SK-N-SH (cell line): ENCODE measurements around the gene MZF1. TPM values are rescaled to one million over a fixed set of nuclear protein-coding genes. Genes with fewer than 3 reads are reported as not detected.

Experiments used
- CTCF ChIA-PET: fragments of 300-600, 350-600 bp; formaldehyde crosslinking; extraction: SDS; loops from one replicate; lab custom pipeline; 2021; lab: Yijun Ruan, JAX
- POLR2A ChIA-PET: fragments of 350-600 bp; sonication (Branson Sonifier 250); formaldehyde crosslinking; extraction: SDS; loops from one replicate; lab custom pipeline; 2020; ENCODE audit warnings: antibody characterized with exemption, inconsistent platforms; lab: Yijun Ruan, JAX
- DNase-seq: peaks from one replicate; pipeline ENCODE4 v3.0.0; 2012
- H2AFZ ChIP-seq: fragments of 200-600 bp; sonication (generic); 2 replicates; pipeline ENCODE4 v1.8.1; 2016; ENCODE audit warnings: antibody characterized with exemption, mild to moderate bottlenecking, low read depth
- H3F3A ChIP-seq: fragments of 200-600 bp; sonication (generic); replicated peaks from 2 replicates; pipeline ENCODE3; 2016; ENCODE audit warnings: antibody characterized with exemption, mild to moderate bottlenecking; ENCODE audit not compliant: insufficient read depth
- H3K27ac ChIP-seq, 2 experiments: fragments of 200-500 bp in 1 of 2; fragments of 200-600 bp in 1 of 2; sonication (Bioruptor generic) in 1 of 2; sonication (generic), shearing (Covaris generic) in 1 of 2; 2 replicates each; pipeline versions ENCODE4 v1.5.1 to v1.6.1; 2014 to 2016; ENCODE audit warnings: low read depth in 2 of 2, inconsistent platforms in 1 of 2, low read length in 1 of 2, mild to moderate bottlenecking in 1 of 2, mixed read lengths in 1 of 2
- H3K27me3 ChIP-seq: fragments of 200-600 bp; sonication (generic), shearing (Covaris generic); 2 replicates; pipeline ENCODE4 v1.6.1; 2016; ENCODE audit warnings: mixed run types; ENCODE audit not compliant: insufficient read depth
- H3K36me3 ChIP-seq, 2 experiments: fragments of 200-500 bp in 1 of 2; fragments of 200-600 bp in 1 of 2; sonication (Bioruptor generic) in 1 of 2; sonication (generic) in 1 of 2; replicated peaks in 1 of 2; 2 replicates each; pipeline versions ENCODE3 to v1.5.1; 2014 to 2016; ENCODE audit warnings: low read length in 1 of 2, mild to moderate bottlenecking in 1 of 2; ENCODE audit not compliant: insufficient read depth in 2 of 2, control insufficient read depth in 1 of 2
- H3K4me1 ChIP-seq, 2 experiments: fragments of 200-500 bp in 1 of 2; fragments of 200-600 bp in 1 of 2; sonication (Bioruptor generic) in 1 of 2; sonication (generic), shearing (Covaris generic) in 1 of 2; 2 replicates each; pipeline versions ENCODE4 v1.5.1 to v1.6.1; 2014 to 2016; ENCODE audit warnings: low read depth in 1 of 2, low read length in 1 of 2, mixed run types in 1 of 2; ENCODE audit not compliant: insufficient read depth in 2 of 2, control insufficient read depth in 1 of 2
- H3K4me2 ChIP-seq: fragments of 200-600 bp; sonication (generic), shearing (Covaris generic); 2 replicates; pipeline ENCODE4 v1.6.1; 2017; ENCODE audit warnings: mixed run types
- H3K4me3 ChIP-seq, 2 experiments: fragments of 200-500 bp in 1 of 2; fragments of 200-600 bp in 1 of 2; sonication (Bioruptor generic) in 1 of 2; sonication (generic), shearing (Covaris generic) in 1 of 2; 2 replicates each; pipeline versions ENCODE4 v1.5.1 to v1.8.1; 2014 to 2016; ENCODE audit warnings: low read depth in 2 of 2, inconsistent platforms in 1 of 2, low read length in 1 of 2, mild to moderate bottlenecking in 1 of 2, mixed read lengths in 1 of 2, moderate library complexity in 1 of 2
- H3K79me2 ChIP-seq: fragments of 200-600 bp; sonication (generic); 2 replicates; pipeline ENCODE4 v1.8.1; 2017; ENCODE audit warnings: mild to moderate bottlenecking; ENCODE audit not compliant: insufficient read depth
- H3K9ac ChIP-seq: fragments of 200-600 bp; sonication (generic); 2 replicates; pipeline ENCODE4 v1.6.1; 2017; ENCODE audit warnings: mixed run types
- H3K9me2 ChIP-seq: fragments of 200-600 bp; sonication (generic); 2 replicates; pipeline ENCODE4 v1.6.1; 2017; ENCODE audit warnings: mixed run types
- H3K9me3 ChIP-seq: fragments of 200-600 bp; sonication (generic); 2 replicates; pipeline ENCODE4 v1.6.1; 2017; ENCODE audit warnings: mixed run types, mild to moderate bottlenecking, moderate library complexity
- H4K20me1 ChIP-seq: fragments of 200-600 bp; sonication (generic); 2 replicates; pipeline ENCODE4 v1.6.1; 2017; ENCODE audit warnings: mild to moderate bottlenecking, mixed run types; ENCODE audit not compliant: insufficient read depth
- CHD2 ChIP-seq: fragments of 150-350 bp; IDR thresholded peaks from 2 replicates; pipeline ENCODE4 v1.6.1; 2018; ENCODE audit warnings: low read length; ENCODE audit not compliant: partially characterized antibody
- ELF1 ChIP-seq: IDR thresholded peaks from 2 replicates; pipeline ENCODE4 v1.4.0; 2012
- EZH2phosphoT487 ChIP-seq: fragments of 200-600 bp; sonication (generic); IDR thresholded peaks from 2 replicates; pipeline ENCODE4 v1.6.1; 2017; ENCODE audit warnings: low read depth, mixed run types, mild to moderate bottlenecking, antibody characterized with exemption, moderate library complexity, borderline replicate concordance
- FOXM1 ChIP-seq: IDR thresholded peaks from 2 replicates; pipeline ENCODE4 v1.4.0; 2012; ENCODE audit warnings: low read depth, mild to moderate bottlenecking
- GATA2 ChIP-seq: sonication (generic); formaldehyde crosslinking; IDR thresholded peaks from 2 replicates; pipeline ENCODE4 v1.5.0; 2020; ENCODE audit warnings: mild to moderate bottlenecking, missing genetic modification reagents
- JUND ChIP-seq: IDR thresholded peaks from 2 replicates; pipeline ENCODE4 v1.4.0; 2012
- NFIC ChIP-seq: IDR thresholded peaks from 2 replicates; pipeline ENCODE4 v1.4.0; 2012; ENCODE audit warnings: borderline replicate concordance
- NRF1 ChIP-seq: IDR thresholded peaks from 2 replicates; pipeline ENCODE4 v1.6.1; 2012; ENCODE audit warnings: low read depth, mild to moderate bottlenecking, low read length
- POLR2AphosphoS5 ChIP-seq: IDR thresholded peaks from 2 replicates; pipeline ENCODE4 v1.6.1; 2012; ENCODE audit warnings: low read depth, low read length
- RAD21 ChIP-seq: IDR thresholded peaks from 2 replicates; pipeline ENCODE4 v1.6.1; 2012; ENCODE audit warnings: mild to moderate bottlenecking, low read length
- RXRA ChIP-seq: IDR thresholded peaks from 2 replicates; pipeline ENCODE4 v1.4.0; 2012; ENCODE audit warnings: low read depth, mild to moderate bottlenecking, borderline replicate concordance
- TAF1 ChIP-seq: IDR thresholded peaks from 2 replicates; pipeline ENCODE4 v1.6.1; 2012; ENCODE audit warnings: low read depth, mild to moderate bottlenecking, low read length, moderate library complexity, borderline replicate concordance
- TCF12 ChIP-seq: IDR thresholded peaks from 2 replicates; pipeline ENCODE4 v1.4.0; 2012
- TEAD4 ChIP-seq: IDR thresholded peaks from 2 replicates; pipeline ENCODE4 v1.4.0; 2012; ENCODE audit warnings: mild to moderate bottlenecking, borderline replicate concordance; ENCODE audit not compliant: insufficient read depth
- YY1 ChIP-seq: IDR thresholded peaks from 2 replicates; pipeline ENCODE4 v1.4.0; 2012; ENCODE audit warnings: low read depth, mild to moderate bottlenecking
- WGBS: methylation state at CpG from one replicate; pipeline ENCODE4 v1.1.6; 2017; ENCODE audit warnings: low lambda C conversion rate; 5-methylcytosine and 5-hydroxymethylcytosine counted together
- polyA plus RNA-seq, 3 experiments: library from polyadenylated mRNA; depleted of rRNA; stranded (reverse); fragments of >200 nt; gene quantifications; 2 replicates each; pipeline ENCODE4 v1.2.3, GENCODE V29; 2012
- TF ChIP-seq, protein P1 (sequence below): IDR thresholded peaks from 2 replicates; pipeline ENCODE4 v1.4.0; 2012; ENCODE audit warnings: low read depth
- TF ChIP-seq, protein P2 (sequence below): IDR thresholded peaks from 2 replicates; pipeline ENCODE4; 2012
- TF ChIP-seq, protein P3 (sequence below): IDR thresholded peaks from 2 replicates; pipeline ENCODE4 v1.6.1; 2012; ENCODE audit warnings: mild to moderate bottlenecking, low read depth, low read length, moderate library complexity
- TF ChIP-seq, protein P4 (sequence below): IDR thresholded peaks from 2 replicates; pipeline ENCODE4 v1.4.0; 2012; ENCODE audit warnings: low read depth, borderline replicate concordance
- TF ChIP-seq, protein P5 (sequence below): IDR thresholded peaks from 2 replicates; pipeline ENCODE4 v1.4.0; 2012; ENCODE audit warnings: low read depth, borderline replicate concordance

The MZF1 gene
- polyA plus RNA-seq, 1 of the 3 experiments (the other 2 are of a cell fraction): 31.8 TPM

DNA sequence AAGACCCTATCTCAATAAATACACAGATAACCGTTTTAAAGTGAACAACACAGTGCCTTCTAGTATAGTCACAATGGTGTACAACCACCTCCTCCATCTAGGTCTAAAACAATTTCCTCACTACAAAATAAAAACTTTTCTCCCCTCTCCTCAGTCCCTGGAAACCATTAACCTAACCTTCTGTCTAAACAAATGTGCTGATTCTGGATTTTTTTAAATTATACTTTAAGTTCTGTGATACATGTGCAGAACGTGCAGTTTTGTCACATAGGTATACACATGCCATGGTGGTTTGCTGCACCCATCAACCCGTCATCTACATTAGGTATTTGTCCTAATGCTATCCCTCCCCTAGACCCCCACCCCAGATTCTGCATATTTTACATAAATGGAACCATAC lies 43.7 kb downstream of the MZF1 start:
- POLR2A ChIA-PET: no interaction called here
- no peaks in the 10 kb centered on the region for H3K36me3 ChIP-seq

DNA sequence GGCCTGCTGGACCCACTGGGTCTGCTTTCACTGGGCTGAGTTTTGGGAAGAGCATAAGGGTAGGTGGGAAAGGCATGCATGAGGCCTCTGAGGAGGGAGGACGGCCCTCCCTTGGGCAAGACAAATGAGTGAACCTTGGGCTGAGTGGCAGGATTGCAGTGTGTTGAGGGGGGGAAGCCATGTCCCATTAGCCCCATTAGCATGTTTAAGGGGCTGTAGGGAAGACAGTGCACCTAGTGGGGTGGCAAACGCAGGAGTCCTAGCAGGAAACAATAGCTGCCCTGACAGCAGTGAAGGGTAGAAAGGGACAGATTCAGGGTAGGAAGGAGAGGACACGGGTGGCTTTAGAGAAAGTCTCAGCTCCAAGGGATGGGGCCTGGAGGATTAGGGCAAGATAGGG lies 50.4 kb downstream of the MZF1 start:
- H2AFZ ChIP-seq: no peak overlapping the region
- peaks cover 21% of the 10 kb centered on the region for H3K79me2 ChIP-seq
- no peak for DNase-seq
- no peaks in the 10 kb centered on the region; the same call in 1 of the 2 replicates for H4K20me1 ChIP-seq
- no peak overlapping the region for H3K4me3 ChIP-seq
- TF ChIP-seq, protein P1, sequence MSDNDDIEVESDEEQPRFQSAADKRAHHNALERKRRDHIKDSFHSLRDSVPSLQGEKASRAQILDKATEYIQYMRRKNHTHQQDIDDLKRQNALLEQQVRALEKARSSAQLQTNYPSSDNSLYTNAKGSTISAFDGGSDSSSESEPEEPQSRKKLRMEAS: no peak
- TF ChIP-seq JUND (no peak), RAD21 (no peak), CHD2 (no peak), ELF1 (no peak), NFIC (no peak), TEAD4 (no peak), EZH2phosphoT487 (no peak), GATA2 (CRISPR knock-in tag) (no peak), RXRA (no peak), NRF1 (no peak), YY1 (no peak), TCF12 (no peak)
- TF ChIP-seq, protein P2, sequence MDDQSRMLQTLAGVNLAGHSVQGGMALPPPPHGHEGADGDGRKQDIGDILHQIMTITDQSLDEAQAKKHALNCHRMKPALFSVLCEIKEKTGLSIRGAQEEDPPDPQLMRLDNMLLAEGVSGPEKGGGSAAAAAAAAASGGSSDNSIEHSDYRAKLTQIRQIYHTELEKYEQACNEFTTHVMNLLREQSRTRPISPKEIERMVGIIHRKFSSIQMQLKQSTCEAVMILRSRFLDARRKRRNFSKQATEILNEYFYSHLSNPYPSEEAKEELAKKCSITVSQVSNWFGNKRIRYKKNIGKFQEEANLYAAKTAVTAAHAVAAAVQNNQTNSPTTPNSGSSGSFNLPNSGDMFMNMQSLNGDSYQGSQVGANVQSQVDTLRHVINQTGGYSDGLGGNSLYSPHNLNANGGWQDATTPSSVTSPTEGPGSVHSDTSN: no peak
- TF ChIP-seq, protein P3, sequence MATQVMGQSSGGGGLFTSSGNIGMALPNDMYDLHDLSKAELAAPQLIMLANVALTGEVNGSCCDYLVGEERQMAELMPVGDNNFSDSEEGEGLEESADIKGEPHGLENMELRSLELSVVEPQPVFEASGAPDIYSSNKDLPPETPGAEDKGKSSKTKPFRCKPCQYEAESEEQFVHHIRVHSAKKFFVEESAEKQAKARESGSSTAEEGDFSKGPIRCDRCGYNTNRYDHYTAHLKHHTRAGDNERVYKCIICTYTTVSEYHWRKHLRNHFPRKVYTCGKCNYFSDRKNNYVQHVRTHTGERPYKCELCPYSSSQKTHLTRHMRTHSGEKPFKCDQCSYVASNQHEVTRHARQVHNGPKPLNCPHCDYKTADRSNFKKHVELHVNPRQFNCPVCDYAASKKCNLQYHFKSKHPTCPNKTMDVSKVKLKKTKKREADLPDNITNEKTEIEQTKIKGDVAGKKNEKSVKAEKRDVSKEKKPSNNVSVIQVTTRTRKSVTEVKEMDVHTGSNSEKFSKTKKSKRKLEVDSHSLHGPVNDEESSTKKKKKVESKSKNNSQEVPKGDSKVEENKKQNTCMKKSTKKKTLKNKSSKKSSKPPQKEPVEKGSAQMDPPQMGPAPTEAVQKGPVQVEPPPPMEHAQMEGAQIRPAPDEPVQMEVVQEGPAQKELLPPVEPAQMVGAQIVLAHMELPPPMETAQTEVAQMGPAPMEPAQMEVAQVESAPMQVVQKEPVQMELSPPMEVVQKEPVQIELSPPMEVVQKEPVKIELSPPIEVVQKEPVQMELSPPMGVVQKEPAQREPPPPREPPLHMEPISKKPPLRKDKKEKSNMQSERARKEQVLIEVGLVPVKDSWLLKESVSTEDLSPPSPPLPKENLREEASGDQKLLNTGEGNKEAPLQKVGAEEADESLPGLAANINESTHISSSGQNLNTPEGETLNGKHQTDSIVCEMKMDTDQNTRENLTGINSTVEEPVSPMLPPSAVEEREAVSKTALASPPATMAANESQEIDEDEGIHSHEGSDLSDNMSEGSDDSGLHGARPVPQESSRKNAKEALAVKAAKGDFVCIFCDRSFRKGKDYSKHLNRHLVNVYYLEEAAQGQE: no peak
- POLR2A ChIA-PET: no interaction called here
- CTCF ChIA-PET: interaction anchor here (1.9 kb wide), 1 partner anchor 32 kb away, joined by 5 read pairs; the partner anchor contains the start of gene CHMP2A
- H3K27me3 ChIP-seq: no peaks in the 10 kb centered on the region
- H3K4me1 ChIP-seq: peaks cover 0 to 13% of the 10 kb centered on the region in 2 experiments; a peak in 1 of 4 replicates
- H3K9me3 ChIP-seq: no peaks in the 10 kb centered on the region
- no peak overlapping the region for H3K27ac ChIP-seq
- peaks cover 19% of the 10 kb centered on the region for H3F3A ChIP-seq
- 81% methylated on average over 3 of the region's 3 CpGs for WGBS
- H3K9ac ChIP-seq: no peak overlapping the region
- H3K36me3 ChIP-seq: no peaks in the 10 kb centered on the region
- no peaks in the 10 kb centered on the region for H3K9me2 ChIP-seq
- no peak overlapping the region for H3K4me2 ChIP-seq

More for the DNA sequence above, 43.7 kb downstream of the MZF1 start:
- no peaks in the 10 kb centered on the region for H3K79me2 ChIP-seq
- no peak overlapping the region for H3K27ac ChIP-seq
- TF ChIP-seq NFIC: no peak
- TF ChIP-seq, protein P4, sequence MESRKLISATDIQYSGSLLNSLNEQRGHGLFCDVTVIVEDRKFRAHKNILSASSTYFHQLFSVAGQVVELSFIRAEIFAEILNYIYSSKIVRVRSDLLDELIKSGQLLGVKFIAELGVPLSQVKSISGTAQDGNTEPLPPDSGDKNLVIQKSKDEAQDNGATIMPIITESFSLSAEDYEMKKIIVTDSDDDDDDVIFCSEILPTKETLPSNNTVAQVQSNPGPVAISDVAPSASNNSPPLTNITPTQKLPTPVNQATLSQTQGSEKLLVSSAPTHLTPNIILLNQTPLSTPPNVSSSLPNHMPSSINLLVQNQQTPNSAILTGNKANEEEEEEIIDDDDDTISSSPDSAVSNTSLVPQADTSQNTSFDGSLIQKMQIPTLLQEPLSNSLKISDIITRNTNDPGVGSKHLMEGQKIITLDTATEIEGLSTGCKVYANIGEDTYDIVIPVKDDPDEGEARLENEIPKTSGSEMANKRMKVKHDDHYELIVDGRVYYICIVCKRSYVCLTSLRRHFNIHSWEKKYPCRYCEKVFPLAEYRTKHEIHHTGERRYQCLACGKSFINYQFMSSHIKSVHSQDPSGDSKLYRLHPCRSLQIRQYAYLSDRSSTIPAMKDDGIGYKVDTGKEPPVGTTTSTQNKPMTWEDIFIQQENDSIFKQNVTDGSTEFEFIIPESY: no peak
- TF ChIP-seq, protein P5, sequence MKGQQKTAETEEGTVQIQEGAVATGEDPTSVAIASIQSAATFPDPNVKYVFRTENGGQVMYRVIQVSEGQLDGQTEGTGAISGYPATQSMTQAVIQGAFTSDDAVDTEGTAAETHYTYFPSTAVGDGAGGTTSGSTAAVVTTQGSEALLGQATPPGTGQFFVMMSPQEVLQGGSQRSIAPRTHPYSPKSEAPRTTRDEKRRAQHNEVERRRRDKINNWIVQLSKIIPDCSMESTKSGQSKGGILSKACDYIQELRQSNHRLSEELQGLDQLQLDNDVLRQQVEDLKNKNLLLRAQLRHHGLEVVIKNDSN: no peak
- TF ChIP-seq FOXM1: no peak
- TF ChIP-seq TAF1: no peak
- TF ChIP-seq TCF12: no peak
- no peak for TF ChIP-seq POLR2AphosphoS5
- no peak for TF ChIP-seq CHD2
- TF ChIP-seq, protein P1: no peak
- no peak for TF ChIP-seq GATA2 (CRISPR knock-in tag)
- H3K4me3 ChIP-seq: no peak overlapping the region
- no peaks in the 10 kb centered on the region for H3K9me2 ChIP-seq
- peaks cover 22% of the 10 kb centered on the region; the same call in 1 of the 2 replicates for H3K27me3 ChIP-seq
- WGBS: 28% methylated on average over 3 of the region's 3 CpGs
- H3K4me1 ChIP-seq: no peaks in the 10 kb centered on the region; a peak in 1 of 4 replicates
- no peak for DNase-seq
- CTCF ChIA-PET: no interaction called here
- H3K9ac ChIP-seq: no peak overlapping the region
- no peak overlapping the region for H2AFZ ChIP-seq
- no peaks in the 10 kb centered on the region for H4K20me1 ChIP-seq
- H3K9me3 ChIP-seq: no peaks in the 10 kb centered on the region
- H3F3A ChIP-seq: no peaks in the 10 kb centered on the region
- no peak overlapping the region for H3K4me2 ChIP-seq
